Ishikawa (cell line): ENCODE data around the gene DIP2B.
A peak's percentile ranks its signal among the peaks of the same experiment; 100 is the strongest.

Experiments used
- CEBPB ChIP-seq: IDR thresholded peaks from 2 replicates; pipeline ENCODE4 v1.6.1; 2012
- EGR1 ChIP-seq: IDR thresholded peaks from 2 replicates; pipeline ENCODE4 v1.6.1; 2012
- EP300 ChIP-seq: IDR thresholded peaks from 2 replicates; pipeline ENCODE4 v1.6.1; 2012; ENCODE audit warnings: borderline replicate concordance
- RAD21 ChIP-seq: IDR thresholded peaks from 2 replicates; pipeline ENCODE4 v1.6.1; 2012; ENCODE audit warnings: low read depth
- TEAD4 ChIP-seq: IDR thresholded peaks from 2 replicates; pipeline ENCODE4 v1.6.1; 2012
- USF1 ChIP-seq: IDR thresholded peaks from 2 replicates; pipeline ENCODE4 v1.6.1; 2012
- YY1 ChIP-seq: IDR thresholded peaks from 2 replicates; pipeline ENCODE4 v1.6.1; 2012; ENCODE audit warnings: low read depth
- TF ChIP-seq, protein P1 (sequence below): IDR thresholded peaks from 2 replicates; pipeline ENCODE4 v1.6.1; 2012; ENCODE audit warnings: low read depth, mild to moderate bottlenecking

DNA sequence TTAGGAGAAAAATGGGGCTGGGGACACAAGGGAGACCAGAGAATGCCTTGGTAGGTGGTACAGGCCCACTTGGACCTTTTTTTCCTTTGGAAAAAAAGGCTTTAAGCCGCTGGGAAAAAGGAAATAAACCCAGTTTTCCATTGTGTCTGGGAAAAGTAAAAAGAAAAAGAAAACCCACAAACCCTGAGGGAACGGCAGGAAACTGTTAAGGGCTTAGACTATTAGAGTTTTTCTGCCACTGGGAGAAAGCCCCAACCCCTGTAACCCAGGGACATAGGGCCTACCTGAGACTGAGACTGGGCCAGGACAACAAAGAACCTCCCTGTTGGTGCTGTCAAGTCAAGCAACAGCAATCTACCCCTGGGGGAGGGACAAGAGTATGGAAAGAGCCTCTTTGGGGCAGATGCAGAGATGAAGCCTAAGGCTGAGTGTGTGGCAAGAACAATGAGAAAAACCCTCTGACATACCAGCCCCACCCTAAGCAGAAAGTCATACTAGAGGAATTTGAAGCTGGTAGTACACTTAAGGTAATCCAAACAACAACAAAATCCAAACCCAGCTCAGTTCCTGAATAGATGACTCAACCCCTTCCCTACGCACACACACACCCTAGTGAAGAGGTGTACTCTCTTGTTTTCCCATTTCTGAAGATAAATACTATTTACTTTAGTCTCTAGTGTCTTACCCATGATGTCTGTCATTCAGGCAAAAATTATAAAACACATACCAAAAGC lies 281.9 kb downstream of the DIP2B start:
- TF ChIP-seq CEBPB (peak; percentile 61), EGR1 (no peak), RAD21 (peak; percentile 15; the same call in 1 of the 2 replicates), EP300 (peak; percentile 52; the same call in 1 of the 2 replicates), TEAD4 (peak; percentile 93), USF1 (no peak), YY1 (no peak)
- TF ChIP-seq, protein P1, sequence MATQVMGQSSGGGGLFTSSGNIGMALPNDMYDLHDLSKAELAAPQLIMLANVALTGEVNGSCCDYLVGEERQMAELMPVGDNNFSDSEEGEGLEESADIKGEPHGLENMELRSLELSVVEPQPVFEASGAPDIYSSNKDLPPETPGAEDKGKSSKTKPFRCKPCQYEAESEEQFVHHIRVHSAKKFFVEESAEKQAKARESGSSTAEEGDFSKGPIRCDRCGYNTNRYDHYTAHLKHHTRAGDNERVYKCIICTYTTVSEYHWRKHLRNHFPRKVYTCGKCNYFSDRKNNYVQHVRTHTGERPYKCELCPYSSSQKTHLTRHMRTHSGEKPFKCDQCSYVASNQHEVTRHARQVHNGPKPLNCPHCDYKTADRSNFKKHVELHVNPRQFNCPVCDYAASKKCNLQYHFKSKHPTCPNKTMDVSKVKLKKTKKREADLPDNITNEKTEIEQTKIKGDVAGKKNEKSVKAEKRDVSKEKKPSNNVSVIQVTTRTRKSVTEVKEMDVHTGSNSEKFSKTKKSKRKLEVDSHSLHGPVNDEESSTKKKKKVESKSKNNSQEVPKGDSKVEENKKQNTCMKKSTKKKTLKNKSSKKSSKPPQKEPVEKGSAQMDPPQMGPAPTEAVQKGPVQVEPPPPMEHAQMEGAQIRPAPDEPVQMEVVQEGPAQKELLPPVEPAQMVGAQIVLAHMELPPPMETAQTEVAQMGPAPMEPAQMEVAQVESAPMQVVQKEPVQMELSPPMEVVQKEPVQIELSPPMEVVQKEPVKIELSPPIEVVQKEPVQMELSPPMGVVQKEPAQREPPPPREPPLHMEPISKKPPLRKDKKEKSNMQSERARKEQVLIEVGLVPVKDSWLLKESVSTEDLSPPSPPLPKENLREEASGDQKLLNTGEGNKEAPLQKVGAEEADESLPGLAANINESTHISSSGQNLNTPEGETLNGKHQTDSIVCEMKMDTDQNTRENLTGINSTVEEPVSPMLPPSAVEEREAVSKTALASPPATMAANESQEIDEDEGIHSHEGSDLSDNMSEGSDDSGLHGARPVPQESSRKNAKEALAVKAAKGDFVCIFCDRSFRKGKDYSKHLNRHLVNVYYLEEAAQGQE: no peak
